Measurements from ENCODE around the gene CELA2B.
A peak's percentile ranks its signal among the peaks of the same experiment; 100 is the strongest.
"Not testable (repeated sequence)": the region's sequence is repeated elsewhere in the genome, so short reads cannot be mapped to it uniquely, and the experiment has no call there.

Gene CELA2B

DNA sequence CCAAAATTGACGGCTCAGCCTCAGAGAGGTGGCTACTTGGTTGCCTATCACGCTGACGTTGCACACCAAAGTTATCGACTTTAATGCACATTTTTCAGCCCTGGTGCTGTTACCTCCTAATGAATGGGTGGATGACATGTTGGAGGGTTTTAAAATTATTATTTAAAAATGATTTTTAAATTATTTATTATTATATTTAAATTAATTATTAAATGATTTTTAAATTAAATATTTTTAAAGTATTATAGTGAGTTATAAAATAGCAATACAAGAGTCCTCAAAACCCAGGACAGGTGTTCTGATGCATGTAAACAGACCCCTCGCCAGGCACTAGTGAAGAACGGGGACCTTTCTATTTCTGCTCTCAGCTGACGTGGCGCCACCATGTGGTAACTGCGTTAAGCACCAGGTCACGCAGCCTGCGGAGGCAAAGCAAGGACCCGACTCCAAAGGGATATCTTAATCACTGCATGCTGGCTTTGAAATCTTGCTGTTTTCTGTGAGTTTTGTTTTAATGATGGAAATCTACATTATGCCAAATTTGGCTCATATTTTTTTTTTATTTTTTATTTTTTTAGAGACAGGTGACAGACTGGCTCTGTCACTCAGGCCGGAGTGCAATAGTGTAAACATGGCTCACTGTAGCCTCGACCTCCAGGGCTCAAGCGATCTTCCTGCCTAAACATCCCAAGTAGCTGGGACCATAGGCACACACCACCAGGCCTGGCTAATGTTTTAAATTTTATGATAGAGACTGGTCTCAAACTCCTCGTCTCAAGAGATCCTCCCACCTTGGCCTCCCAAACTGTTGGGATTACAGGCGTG is 25.5 kb downstream of the CELA2B start:
- DNase-seq = peak; percentile 27

DNA sequence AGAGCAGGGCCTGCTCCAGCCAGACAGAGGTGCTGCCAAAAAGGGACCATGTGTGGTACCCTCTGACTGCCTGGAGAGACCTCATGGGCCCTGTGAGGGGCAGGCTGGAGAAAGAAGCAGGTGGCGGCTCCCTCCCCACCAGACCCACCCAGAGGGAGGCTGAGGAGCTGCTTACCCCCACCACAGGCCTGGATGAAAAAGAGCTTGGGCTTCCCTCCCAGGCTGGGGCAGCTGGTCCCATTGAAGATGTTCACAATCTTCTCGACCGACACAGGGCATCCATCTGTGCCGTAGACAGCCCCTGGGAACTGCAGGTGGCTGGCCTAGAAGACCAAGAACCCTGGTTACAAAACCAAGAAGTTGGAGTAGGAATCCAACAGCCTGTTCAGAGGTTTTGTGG is 28.5 kb downstream of the CELA2B start:
- no peak for DNase-seq

DNA sequence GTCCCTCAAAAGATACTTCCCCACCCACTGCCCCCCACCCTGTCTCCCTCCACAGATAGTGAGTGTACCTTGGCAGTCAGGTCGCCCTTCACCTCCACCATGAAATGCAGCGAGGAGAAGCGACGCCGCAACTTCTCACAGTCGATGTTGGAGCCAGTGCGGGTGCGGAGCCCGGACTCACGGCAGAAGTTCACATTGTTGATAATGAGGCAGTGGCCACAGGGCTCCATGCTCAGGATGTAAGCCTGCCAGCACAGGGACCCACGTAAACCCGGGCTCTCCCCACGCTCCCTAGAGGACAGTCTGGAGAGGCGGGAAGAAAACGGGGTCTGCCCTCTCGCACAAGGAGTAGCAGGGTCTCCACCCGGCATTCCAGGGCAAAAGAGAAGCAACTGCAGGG is 30.9 kb downstream of the CELA2B start:
- no peak for DNase-seq

DNA sequence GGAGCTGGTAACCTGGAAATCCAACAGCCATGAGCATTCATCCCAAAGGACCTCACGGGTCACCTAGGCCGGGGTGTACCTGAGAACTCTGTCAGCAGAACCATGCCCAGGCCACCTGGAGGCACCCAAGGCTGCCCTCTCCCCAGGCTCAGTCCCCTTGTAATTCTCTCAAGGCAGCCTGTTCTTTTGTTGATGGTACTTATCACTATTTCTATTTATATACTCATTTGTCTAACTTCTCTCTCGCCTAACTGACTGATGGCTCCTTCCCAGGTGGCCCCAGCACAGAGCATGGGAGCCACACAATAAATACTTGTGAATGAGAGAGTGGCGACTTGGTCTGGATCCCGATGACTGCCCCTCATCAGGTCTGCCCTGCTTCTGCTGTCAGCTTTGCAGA is 31.4 kb downstream of the CELA2B start:
- DNase-seq = no peak

DNA sequence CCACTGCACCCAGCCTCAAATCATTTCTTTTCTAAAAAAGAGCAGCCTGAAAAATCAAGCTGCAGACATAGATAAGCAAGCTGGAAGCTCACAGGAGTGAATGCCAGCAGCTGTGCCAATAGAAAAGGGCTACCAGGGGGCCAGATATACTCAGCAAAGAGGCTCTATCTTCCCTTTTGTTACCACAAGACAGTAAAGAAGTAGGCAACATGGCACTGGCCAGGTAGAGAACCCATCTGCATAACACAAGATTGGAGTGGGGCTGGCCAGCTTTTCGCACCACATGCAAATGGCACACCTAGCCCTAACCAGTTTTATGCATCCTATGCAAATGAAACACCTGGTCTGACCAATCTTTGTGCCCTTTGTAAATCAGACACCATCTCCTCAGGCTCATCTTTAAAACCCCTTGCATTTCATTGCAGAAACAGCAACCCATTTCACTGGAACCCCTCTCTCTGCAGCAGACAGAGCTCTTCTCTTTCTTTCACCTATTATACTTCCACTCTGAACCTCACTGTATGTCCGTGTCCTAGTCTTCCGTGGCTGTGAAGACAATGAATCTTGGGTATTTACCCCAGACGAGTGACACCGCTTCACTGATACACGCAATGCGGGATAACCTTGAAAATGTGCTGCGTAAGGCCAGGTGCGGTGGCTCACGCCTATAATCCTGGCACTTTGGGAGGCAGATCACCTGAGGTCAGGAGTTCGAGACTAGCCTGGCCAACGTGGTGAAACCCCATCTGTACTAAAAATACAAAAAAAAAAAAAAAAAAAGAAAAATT is 33.0 kb downstream of the CELA2B start:
- no peak for DNase-seq

DNA sequence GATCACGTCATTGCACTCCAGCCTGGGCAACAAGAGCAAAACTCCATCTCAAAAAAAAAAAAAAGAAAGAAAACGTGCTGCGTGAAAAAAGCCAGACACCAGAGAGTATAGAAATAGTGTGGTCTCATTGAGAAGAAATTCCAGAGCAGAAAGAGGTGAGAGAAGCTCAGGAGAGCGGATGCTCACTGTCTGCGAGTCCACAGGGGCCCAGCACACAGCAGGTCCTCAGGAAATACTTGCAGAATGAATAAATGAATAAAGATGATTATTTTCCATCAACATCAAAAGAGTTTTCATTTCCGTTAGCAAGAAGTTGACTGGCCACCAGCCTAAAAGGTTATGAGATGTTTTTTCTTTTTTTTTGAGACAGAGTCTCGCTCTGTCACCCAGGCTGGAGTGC is 33.7 kb downstream of the CELA2B start:
- DNase-seq = no peak

DNA sequence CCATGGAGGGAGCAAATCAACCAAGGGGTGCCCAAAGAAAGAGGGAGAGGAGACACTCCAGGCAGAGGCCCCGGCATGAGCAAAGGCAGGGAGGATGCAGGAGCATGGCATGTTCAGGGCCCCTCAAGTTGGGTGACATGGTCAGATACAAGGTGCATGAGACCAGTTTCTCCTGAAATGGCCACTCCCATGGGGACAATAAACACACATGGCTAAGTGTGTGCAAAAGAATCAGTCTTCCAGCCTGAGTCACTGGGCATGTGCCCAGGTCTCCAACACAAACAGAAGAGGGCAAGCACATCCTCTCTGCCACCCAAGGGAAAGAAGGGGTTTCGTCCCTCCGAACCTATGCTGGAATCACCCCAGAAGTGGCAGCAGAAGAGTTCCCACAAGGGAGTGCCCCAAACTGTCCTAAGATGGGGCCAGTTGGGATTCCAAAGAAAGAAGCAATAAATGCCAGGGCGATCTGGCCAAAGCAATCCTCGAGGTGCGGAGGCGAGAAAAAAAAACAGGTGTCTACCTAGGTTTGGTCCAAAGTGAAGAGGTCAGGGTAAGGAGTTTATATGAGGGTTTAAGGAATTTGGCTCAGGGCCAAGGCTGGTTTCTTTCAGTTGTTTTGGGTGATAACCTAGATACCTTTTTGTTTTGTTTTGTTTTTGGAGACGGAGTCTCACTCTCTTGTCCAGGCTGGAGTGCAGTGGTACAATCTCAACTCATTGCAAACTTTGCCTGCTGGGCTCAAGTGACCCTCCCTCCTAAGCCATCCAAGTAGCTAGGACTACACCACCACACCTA is 34.9 kb downstream of the CELA2B start:
- DNase-seq = no peak

DNA sequence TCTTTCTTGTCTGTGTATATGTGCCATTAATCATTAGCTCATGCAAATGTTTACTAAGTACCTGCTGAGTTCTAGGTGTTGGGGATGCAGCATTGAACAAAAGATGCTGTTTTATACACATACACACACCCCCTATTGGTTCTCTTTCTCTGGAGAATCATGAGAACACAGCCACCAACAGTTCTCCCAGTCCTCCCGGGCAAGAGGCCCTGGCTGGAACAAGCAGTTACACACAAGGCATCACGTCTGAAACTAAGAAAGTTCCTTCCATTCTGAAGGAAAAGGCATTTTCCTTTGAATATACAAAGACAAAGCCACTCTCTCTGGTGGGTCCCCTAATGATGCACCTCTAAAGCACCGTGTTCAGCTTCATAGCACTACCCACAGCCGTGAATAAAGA is 37.3 kb downstream of the CELA2B start:
- no peak for DNase-seq

DNA sequence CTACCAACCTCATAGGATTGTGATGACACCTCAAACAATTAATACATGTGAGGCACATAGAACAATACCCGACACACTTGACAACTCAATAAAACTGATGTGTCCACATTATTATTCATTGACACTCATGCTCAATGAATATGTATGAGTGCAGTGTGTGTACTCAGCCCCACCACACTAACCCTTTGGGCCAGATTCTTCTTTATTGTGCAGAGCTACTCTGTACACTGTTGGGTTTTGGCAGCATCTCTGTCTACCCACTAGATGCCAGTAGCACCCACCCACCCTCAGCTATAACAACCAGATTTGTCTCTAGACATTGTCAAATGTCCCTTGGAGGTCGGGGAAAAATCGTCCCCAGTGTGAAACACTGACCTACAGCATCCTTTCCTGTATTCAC is 38.0 kb downstream of the CELA2B start:
- no peak for DNase-seq

DNA sequence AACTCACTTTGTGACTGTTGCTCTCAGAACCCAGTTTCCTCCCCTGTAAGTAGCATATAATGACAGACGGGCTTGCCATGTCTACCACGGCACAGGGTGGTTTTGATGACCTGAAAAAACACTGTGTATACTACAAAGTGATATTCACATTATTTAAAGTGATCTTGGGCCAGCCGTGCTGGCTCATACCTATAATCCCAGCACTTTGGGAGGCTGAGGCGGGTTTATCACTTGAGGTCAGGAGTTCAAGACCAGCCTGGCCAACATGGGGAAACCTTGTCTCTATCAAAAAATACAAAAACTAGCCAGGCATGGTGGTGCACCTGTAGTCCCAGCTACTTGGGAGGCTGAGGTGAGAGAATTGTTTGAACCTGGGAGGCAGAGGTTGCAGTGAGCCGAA is 38.7 kb downstream of the CELA2B start:
- DNase-seq = not testable (repeated sequence)

DNA sequence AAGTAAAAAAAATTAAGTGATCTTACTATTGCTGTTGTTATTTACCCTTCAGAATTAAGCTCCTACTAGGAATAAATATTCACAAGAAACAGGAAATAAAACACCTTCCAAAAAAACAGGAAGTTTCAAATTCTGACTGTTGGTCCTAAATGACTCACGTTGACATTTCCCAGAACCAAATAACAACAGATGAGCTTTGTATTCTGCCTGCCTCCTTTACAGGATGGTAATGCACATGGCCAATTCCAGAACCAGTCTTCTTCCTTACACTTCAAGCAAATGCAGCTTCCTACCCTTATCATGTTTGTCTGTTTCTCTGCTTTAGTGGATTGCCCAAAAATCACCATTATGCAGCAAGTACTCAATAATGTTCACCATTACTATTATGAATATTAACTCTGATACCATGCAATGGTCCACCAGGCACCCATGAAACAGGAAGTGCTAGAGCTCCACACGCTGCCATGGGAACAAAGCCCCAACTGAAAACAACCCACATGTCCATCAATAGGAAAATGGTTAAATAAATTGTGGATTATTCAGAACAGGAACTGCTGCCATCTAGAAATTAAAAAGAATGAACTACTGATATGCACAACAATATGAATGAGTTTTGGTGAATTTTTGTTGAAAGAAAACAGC is 39.2 kb downstream of the CELA2B start:
- DNase-seq = no peak

DNA sequence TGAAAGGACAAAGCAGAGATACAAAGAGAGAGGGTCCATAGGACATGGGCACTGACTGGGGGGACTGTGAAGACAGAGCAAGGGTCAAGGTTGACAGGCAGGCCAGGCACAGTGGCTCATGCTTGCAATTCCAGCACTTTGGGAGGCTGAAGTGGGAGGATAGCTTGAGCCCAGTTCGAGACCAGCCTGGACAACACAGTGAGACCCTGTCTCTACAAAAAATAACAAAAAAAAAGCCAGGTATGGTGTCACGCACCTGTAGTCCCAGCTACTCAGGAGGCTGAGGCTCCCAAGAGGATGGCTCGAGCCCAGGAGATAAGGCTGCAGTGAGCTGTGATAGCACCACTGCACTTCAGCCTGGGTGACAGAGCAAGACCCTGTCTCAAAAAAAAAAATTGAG is 43.7 kb downstream of the CELA2B start:
- DNase-seq = no peak

DNA sequence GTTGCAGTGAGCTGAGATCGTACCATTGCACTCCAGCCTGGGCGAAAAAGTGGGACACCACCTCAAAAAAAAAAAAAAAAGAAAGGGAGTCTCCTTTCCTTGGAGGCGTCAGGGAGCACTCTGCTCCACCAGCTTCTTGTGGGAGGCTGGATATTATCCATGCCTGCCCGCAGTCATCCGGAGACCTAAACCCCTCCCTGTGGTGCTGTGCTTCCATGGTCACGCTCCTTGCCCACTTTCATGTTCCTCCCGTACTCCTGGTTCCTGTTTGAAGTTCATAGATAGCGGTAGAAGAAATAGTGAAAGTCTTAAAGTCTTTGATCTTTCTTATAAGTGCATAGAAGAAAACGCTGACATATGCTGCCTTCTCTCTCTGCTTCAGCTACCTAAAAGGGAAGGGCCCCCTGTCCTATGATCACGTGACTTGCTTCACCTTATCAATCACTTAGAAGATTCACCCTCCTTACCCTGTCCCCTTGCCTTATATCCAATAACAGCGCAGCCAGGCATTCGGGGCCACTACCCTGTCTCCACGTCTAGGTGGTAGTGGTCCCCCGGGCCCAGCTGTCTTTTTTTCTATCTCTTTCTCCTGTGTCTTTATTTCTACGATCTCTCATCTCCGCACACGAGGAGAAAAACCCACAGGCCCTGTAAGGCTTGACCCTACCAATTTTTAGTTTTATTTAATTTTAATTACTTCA is 45.5 kb downstream of the CELA2B start:
- DNase-seq = not testable (repeated sequence)

DNA sequence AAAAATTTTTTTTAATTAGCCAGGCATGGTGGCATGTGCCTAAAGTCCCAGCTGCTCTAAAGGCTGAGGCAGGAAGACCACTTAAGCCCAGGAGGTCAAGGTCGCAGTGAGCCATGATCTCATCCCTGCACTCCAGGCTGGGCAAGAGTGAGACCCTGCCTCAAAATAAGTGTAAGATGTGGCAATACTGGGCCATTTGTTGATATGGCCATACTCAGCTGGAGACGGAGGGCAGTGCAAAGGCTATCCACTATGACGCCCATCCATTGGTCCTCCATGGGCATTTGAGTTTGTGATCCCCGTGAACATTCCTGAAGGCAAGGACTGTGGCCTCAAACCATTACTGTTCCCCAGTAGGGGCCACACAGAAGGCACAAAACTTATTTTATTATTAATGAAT is 46.6 kb downstream of the CELA2B start:
- no peak for DNase-seq

DNA sequence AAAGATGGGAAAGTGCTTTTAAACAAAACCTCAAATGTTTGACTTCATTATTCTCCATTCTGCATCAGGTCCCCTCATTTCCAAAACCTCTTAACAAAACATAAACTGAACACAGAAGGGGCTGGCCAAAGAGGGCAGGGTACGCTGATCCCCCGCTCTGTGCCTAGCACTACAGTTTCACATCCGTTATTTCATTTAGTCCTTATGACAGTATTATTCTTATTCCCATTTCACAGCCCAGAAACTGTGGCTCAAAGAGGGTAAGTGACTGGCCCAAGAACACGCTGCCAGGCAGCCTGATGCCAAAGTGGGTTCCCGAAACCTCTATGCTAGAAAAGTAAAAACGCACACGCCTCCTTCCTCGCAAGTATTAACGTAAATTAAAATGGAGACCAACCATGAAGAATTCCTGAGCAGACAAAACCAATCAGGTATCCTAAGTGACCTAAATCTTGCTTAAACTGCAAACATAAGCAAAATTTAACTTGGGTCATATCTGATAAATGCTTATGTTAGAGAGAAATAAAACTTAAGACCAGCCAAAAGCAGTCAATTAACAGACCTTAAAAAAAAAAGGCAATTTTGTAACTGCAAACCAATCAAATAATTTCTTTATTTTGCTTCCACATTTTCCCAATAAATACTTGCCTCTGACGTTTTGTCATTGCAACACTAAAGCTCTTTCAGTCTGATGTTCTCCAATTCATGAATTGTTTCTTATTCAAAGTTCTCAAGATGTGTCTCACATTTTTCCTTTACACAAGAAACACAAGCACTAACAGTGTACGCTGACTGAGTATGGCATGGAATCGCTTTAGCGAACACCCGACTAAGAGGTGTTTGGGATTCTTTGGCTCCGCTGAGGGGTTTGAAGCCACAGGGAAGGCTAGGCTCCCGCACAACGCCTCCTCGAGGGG is 47.5 kb downstream of the CELA2B start:
- no peak for DNase-seq

DNA sequence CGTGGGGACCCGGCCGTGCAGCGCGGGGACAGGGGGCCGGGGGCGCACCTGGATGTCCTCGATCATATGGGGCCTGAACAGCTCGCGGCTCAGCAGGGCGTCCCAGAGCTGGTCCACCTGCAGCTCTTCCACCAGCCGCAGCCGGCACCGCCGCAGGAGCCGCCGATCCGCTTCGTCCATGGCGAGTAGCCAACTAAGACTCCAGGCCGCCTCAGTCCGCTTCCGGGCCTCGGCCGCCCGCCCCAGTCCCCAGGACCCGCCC is 48.0 kb downstream of the CELA2B start, which contains the start of gene CASP9:
TSS of gene CASP9 (minus strand) at position 195 of the 262 bp plus-strand sequence. CDS start at position 180, 15 bp downstream.
- DNase-seq = no peak

DNA sequence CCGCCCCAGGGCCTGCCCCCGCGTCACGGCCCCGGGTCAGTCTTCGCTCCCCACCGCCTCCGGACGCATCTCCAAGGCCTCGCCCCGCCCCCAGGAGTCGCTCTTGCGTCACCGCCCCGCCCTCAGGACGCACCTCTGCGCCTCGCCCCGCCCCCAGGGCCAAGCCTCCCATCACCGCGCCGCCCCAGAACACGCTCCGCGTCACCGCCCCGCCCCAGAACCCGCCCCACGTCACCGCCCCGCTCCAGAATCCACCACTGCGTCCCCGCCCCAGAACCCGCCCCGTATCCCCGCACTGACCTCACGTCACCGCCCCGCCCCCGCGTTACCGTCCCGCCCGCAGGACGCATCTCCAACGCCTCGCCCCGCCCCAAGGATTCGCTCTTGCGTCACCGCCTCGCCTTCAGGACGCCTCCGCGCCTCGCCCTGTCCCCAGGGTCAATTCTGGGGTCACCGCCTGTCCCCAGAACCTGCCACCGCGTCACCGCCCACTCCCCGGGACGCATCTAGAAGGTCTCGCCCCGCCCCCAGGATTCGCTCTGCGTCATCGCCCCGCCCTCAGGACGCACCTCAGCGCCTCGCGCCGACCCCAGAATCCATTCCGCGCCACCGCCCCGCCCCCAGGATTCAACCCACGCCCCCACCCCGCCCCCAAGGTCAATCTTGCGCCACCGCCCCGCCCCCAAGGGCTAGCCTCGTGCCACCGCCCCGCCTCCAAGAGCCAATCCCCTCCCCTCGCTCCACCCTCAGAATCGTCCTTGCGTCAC is 48.6 kb downstream of the CELA2B start:
- peak; percentile 99 for DNase-seq

DNA sequence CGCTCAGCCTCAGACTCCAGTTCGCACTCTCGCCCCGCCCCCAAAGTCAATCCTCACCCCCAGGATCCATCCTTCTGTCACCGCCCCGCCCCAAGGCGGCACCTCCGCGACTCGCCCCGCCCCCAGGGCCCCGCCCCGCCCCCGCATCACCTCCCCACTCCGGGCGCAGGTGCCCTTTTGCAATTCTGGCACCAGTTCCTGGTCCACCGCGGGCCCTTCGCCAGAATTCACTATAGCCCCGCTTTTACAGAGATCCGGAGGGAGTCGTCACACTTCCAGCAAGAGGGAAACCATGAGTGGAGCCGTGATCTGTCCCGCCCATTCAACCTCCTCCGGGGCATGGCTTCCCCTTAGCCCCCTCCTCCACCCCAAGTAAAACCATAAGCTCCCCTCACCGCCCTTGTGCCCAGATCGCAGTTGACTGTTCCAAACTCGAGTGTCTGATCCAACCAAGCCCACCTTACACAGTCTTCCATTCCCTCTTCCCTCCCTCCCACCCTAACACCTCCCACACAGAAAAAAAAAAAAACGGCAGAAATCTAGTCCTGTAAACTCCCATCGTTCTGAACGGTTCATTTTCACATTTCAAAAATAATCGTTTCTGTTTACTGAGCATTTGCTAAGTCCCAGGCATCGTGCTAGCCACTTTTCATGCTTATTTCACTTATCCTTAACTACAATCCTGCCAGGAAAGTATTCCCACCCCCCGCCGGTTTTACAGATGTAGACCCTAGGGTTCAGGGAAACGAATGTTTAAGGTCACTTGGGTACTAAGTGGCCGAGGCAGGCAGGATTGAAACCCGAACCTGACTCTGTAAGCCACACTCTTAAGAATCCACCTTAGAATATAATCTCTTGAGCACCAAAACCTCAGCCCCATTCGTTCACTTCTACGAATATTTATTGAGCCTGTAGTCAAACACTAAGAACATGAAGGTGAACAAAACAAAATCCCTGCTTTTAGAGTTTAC is 49.4 kb downstream of the CELA2B start:
- DNase-seq = no peak

DNA sequence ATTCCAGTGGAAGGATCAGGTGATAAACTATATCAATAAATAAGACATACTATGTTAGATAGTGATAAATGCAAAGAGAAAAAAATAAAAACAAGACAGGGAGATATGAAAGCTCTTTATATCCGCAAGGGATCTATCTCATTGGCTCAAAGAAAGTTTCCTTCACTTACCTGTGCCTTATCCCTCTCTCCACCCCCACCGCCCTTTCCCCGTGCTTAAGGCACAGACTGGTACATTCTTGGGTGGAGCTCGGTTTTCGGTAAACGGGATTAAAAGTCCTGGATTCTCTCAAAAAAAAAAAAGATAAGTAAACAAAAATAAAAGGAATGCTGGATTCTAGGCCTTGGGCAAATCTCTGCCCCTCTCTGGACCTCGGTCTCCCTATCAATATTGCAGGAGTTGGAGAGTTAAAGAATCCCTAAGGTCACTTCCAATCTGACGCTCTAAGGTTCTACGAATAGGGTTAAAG is 50.2 kb downstream of the CELA2B start:
- DNase-seq = no peak
